H1 (cell line): ENCODE measurements around the gene OBSCN. TPM values are rescaled to one million over a fixed set of nuclear protein-coding genes. Genes with fewer than 3 reads are reported as not detected.
A peak's percentile ranks its signal among the peaks of the same experiment; 100 is the strongest.

Source experiments
- CTCF ChIA-PET: fragments of 300-600 bp; sonication (Branson Sonifier 250); formaldehyde crosslinking; loops from one replicate; lab custom pipeline; 2021; ENCODE audit not compliant: partially characterized antibody; lab: Charles Lee
- POLR2A ChIA-PET: fragments of 300-600 bp; sonication (Branson Sonifier 250); formaldehyde crosslinking; loops from one replicate; lab custom pipeline; 2021; ENCODE audit warnings: inconsistent platforms; ENCODE audit not compliant: partially characterized antibody; lab: Charles Lee
- DNase-seq, 2 experiments: peaks; one replicate each; pipeline versions ENCODE4 v3.0.0 to v3.0.0-alpha.2; 2010 to 2022; ENCODE audit warnings: low spot score in 2 of 2, low read depth in 1 of 2, mixed read lengths in 1 of 2
- FAIRE-seq: peaks from 2 replicates; lab custom pipeline; 2011; peaks lifted over from hg19 to GRCh38; lab: Jason Lieb, UNC
- H2AFZ ChIP-seq: 2 replicates; pipeline ENCODE4 v1.8.1; 2012; ENCODE audit warnings: low read length, inconsistent platforms
- H2AK5ac ChIP-seq: 2 replicates; pipeline ENCODE4 v1.6.1; 2013; ENCODE audit warnings: low read depth, low read length
- H2BK120ac ChIP-seq: replicated peaks from 2 replicates; pipeline ENCODE3; 2013; ENCODE audit warnings: low read depth, low read length, inconsistent platforms
- H2BK12ac ChIP-seq: 2 replicates; pipeline ENCODE4 v1.6.1; 2013; ENCODE audit warnings: low read depth, low read length
- H2BK15ac ChIP-seq: 2 replicates; pipeline ENCODE4 v1.6.1; 2013; ENCODE audit warnings: low read length
- H2BK20ac ChIP-seq: 2 replicates; pipeline ENCODE4 v1.6.1; 2013; ENCODE audit warnings: low read length
- H2BK5ac ChIP-seq: 2 replicates; pipeline ENCODE4 v1.6.1; 2013; ENCODE audit warnings: low read depth, low read length
- H3K14ac ChIP-seq: 2 replicates; pipeline ENCODE4 v1.6.1; 2013; ENCODE audit warnings: inconsistent platforms; ENCODE audit not compliant: insufficient read length
- H3K18ac ChIP-seq: 2 replicates; pipeline ENCODE4 v1.6.1; 2013; ENCODE audit warnings: low read length; ENCODE audit errors: extremely low read depth
- H3K23ac ChIP-seq: 2 replicates; pipeline ENCODE4 v1.6.1; 2013; ENCODE audit warnings: inconsistent platforms; ENCODE audit not compliant: insufficient read length
- H3K23me2 ChIP-seq: 2 replicates; pipeline ENCODE4 v1.6.1; 2013; ENCODE audit warnings: low read depth, low read length
- H3K27ac ChIP-seq: 2 replicates; pipeline ENCODE4 v1.6.1; 2011; ENCODE audit warnings: low read depth, low read length, inconsistent platforms
- H3K27me3 ChIP-seq, 4 experiments: replicated peaks in 1 of 4; 1 replicate in 1 of 4; 2 replicates in 3 of 4; pipeline versions ENCODE4 v1.6.1 to v1.8.1; 2011 to 2013; ENCODE audit warnings: low read length in 3 of 4, mild to moderate bottlenecking in 3 of 4, inconsistent platforms in 2 of 4, mixed read lengths in 2 of 4, moderate library complexity in 1 of 4; ENCODE audit not compliant: control insufficient read depth in 3 of 4, insufficient read depth in 3 of 4; ENCODE audit errors: extremely low read depth in 1 of 4
- H3K36me3 ChIP-seq, 4 experiments: 2 replicates each; pipeline versions ENCODE4 v1.6.1 to v1.8.1; 2011 to 2013; ENCODE audit warnings: mild to moderate bottlenecking in 4 of 4, low read length in 3 of 4, moderate library complexity in 2 of 4, control low read depth in 1 of 4, inconsistent platforms in 1 of 4; ENCODE audit not compliant: insufficient read depth in 4 of 4, control insufficient read depth in 2 of 4
- H3K4ac ChIP-seq: replicated peaks from 2 replicates; pipeline ENCODE3; 2013; ENCODE audit warnings: low read length, low read depth, mixed read lengths, inconsistent platforms; ENCODE audit not compliant: insufficient read length
- H3K4me1 ChIP-seq, 4 experiments: replicated peaks in 1 of 4; 1 replicate in 1 of 4; 2 replicates in 3 of 4; pipeline versions ENCODE4 v1.6.1 to v1.8.1; 2011 to 2013; ENCODE audit warnings: low read length in 3 of 4, inconsistent platforms in 2 of 4, mixed read lengths in 1 of 4; ENCODE audit not compliant: insufficient read depth in 4 of 4, control insufficient read depth in 3 of 4
- H3K4me2 ChIP-seq, 2 experiments: 2 replicates each; pipeline versions ENCODE4 v1.6.1 to v1.8.1; 2011 to 2013; ENCODE audit warnings: low read depth in 2 of 2, low read length in 2 of 2, control low read depth in 1 of 2, inconsistent platforms in 1 of 2, mild to moderate bottlenecking in 1 of 2; ENCODE audit not compliant: insufficient read depth in 1 of 2
- H3K4me3 ChIP-seq, 4 experiments: fragments of 200-600, 300-600 bp in 1 of 4; sonication (generic), shearing (Covaris generic), sonication (Bioruptor Twin) in 1 of 4; 2 replicates each; pipeline versions ENCODE4 v1.5.1 to v1.8.1; 2011 to 2016; ENCODE audit warnings: low read length in 4 of 4, low read depth in 3 of 4, control low read depth in 2 of 4, inconsistent platforms in 2 of 4, mild to moderate bottlenecking in 2 of 4, mixed read lengths in 1 of 4, moderate library complexity in 1 of 4; ENCODE audit not compliant: insufficient read depth in 2 of 4; ENCODE audit errors: extremely low read depth in 1 of 4
- H3K56ac ChIP-seq: replicated peaks from 2 replicates; pipeline ENCODE3; 2013; ENCODE audit warnings: low read depth, mild to moderate bottlenecking, mixed read lengths, low read length, inconsistent platforms; ENCODE audit not compliant: insufficient read length
- H3K79me1 ChIP-seq: 2 replicates; pipeline ENCODE4 v1.6.1; 2013; ENCODE audit warnings: low read depth, low read length, control low read depth
- H3K79me2 ChIP-seq, 2 experiments: 2 replicates each; pipeline versions ENCODE4 v1.6.1 to v1.8.1; 2012 to 2013; ENCODE audit warnings: low read length in 2 of 2, mild to moderate bottlenecking in 2 of 2, inconsistent platforms in 1 of 2; ENCODE audit not compliant: insufficient read depth in 2 of 2, control insufficient read depth in 1 of 2
- H3K9ac ChIP-seq, 4 experiments: replicated peaks in 1 of 4; 1 replicate in 1 of 4; 2 replicates in 3 of 4; pipeline versions ENCODE4 v1.6.1 to v1.8.1; 2011 to 2013; ENCODE audit warnings: low read depth in 3 of 4, low read length in 3 of 4, control low read depth in 2 of 4, mild to moderate bottlenecking in 2 of 4, moderate library complexity in 2 of 4, inconsistent platforms in 1 of 4; ENCODE audit errors: extremely low read depth in 1 of 4
- H3K9me3 ChIP-seq, 2 experiments: 2 replicates each; pipeline versions ENCODE4 v1.6.1 to v1.8.1; 2012 to 2013; ENCODE audit warnings: mild to moderate bottlenecking in 2 of 2, moderate library complexity in 2 of 2, control low read depth in 1 of 2, inconsistent platforms in 1 of 2, low read depth in 1 of 2, low read length in 1 of 2, mixed read lengths in 1 of 2; ENCODE audit not compliant: insufficient read depth in 2 of 2
- H4K20me1 ChIP-seq, 2 experiments: replicated peaks in 1 of 2; 2 replicates each; pipeline versions ENCODE3 to v1.8.1; 2011 to 2013; ENCODE audit warnings: inconsistent platforms in 2 of 2, low read length in 2 of 2, mild to moderate bottlenecking in 1 of 2; ENCODE audit not compliant: insufficient read depth in 2 of 2, control insufficient read depth in 1 of 2
- H4K5ac ChIP-seq: 2 replicates; pipeline ENCODE4 v1.6.1; 2013; ENCODE audit warnings: low read length, low read depth, mixed read lengths, inconsistent platforms; ENCODE audit not compliant: insufficient read length
- H4K8ac ChIP-seq: 2 replicates; pipeline ENCODE4 v1.8.0; 2013; ENCODE audit warnings: mild to moderate bottlenecking, moderate library complexity, low read length, inconsistent platforms; ENCODE audit not compliant: insufficient read depth; ENCODE audit errors: extremely low read depth
- H4K91ac ChIP-seq: replicated peaks from 2 replicates; pipeline ENCODE3; 2013; ENCODE audit warnings: low read length, mixed read lengths, inconsistent platforms; ENCODE audit not compliant: insufficient read length
- POLR2A ChIP-seq, 2 experiments: IDR thresholded peaks; 1 replicate in 1 of 2; 2 replicates in 1 of 2; pipeline ENCODE4 v1.6.1; 2011; ENCODE audit warnings: low read depth in 2 of 2, low read length in 2 of 2, mild to moderate bottlenecking in 2 of 2; ENCODE audit errors: control extremely low read depth in 1 of 2
- WGBS, 2 experiments: shearing (Covaris generic) in 1 of 2; methylation state at CpG; one replicate each; pipeline versions ENCODE4 v1.1.6 to v1.1.7; 2013 to 2015; ENCODE audit warnings: low lambda C conversion rate in 2 of 2, mixed read lengths in 2 of 2, inconsistent platforms in 1 of 2, low coverage in 1 of 2, missing lambda C conversion rate in 1 of 2; ENCODE audit not compliant: insufficient replicate concordance in 2 of 2, insufficient coverage in 1 of 2, insufficient read length in 1 of 2; ENCODE audit errors: extremely low coverage in 1 of 2, missing lambda C conversion rate in 1 of 2; 5-methylcytosine and 5-hydroxymethylcytosine counted together
- polyA plus RNA-seq, 7 experiments: library from polyadenylated mRNA; depleted of rRNA in 3 of 7; stranded (reverse) in 5 of 7; unstranded in 2 of 7; fragments of >200 nt in 5 of 7; fragments of 200-250 nt in 2 of 7; gene quantifications; 1 replicate in 5 of 7; 2 replicates in 1 of 7; 4 replicates in 1 of 7; pipeline versions ENCODE4 v1.2.1 to v1.2.3, GENCODE V29; 2011 to 2013; ENCODE audit warnings: missing spikeins in 2 of 7, mixed read lengths in 2 of 7
- total RNA-seq: library from RNA; stranded (reverse); fragmentation: NEBNext Ultra II Directional; extraction: Animal tissue kit (Norgen Biotek cat#: 25700); gene quantifications from 2 replicates; pipeline ENCODE4 v1.2.1, GENCODE V29; 2021

Gene OBSCN
- total and polyA plus RNA-seq, 2 of the 8 experiments (the other 6 are each of a cell fraction or from before 2014, with no cell fraction given): 7.5 to 28.4 TPM

DNA sequence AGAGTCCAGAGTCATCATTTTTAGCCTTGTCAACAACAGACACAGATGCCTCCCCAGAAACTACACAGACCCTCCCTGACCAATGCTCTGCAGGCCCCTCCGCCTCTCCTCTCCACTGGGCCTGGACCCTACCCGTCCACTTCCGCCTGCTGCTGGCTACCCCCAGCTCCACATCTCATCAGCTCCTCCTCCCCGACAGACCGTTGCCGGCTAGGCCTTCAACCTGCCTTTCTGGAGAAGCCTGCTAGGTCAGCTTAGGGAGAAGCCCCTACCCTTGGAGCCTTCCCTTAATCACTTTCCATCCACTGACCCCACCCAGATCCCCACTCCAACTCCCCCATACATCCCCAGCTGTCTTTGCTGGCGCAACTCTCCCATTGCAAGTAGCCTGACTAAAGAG, 207.4 kb downstream of the OBSCN start:
- no peak overlapping the region for H2BK5ac ChIP-seq
- no peak overlapping the region for H3K18ac ChIP-seq
- H4K91ac ChIP-seq: no peak overlapping the region
- H3K56ac ChIP-seq: no peak overlapping the region
- H2BK120ac ChIP-seq: no peak overlapping the region
- no peak overlapping the region for H2BK15ac ChIP-seq
- H3K27me3 ChIP-seq: peaks cover 1 to 54% (median 34%) of the 10 kb centered on the region in 4 experiments
- no peaks in the 10 kb centered on the region; the same call in 1 of the 2 replicates for H3K79me1 ChIP-seq
- peak overlapping the region in 2 of 4 experiments; percentile 58 to 60; a peak in 1 of 8 replicates for H3K4me3 ChIP-seq
- no peak overlapping the region for H2AK5ac ChIP-seq
- H3K79me2 ChIP-seq: no peaks in the 10 kb centered on the region
- no peak overlapping the region for H3K14ac ChIP-seq
- H3K4me1 ChIP-seq: peaks cover 2 to 9% (median 6%) of the 10 kb centered on the region in 4 experiments
- ChIA-PET POLR2A (interaction anchor here (0.7 to 4.1 kb wide), 8 partner anchors 9 to 317 kb away, joined by 3 to 22 read pairs (median 3); partner anchors contain the start of gene TRIM11), CTCF (interaction anchor here (0.8 to 1.8 kb wide), 9 partner anchors 10 to 58 kb away, joined by 3 to 8 read pairs (median 4); a partner anchor contains a TSS)
- DNase-seq (no peak), FAIRE-seq (no peak)
- no peak overlapping the region for H4K5ac ChIP-seq
- no peak overlapping the region for H3K4ac ChIP-seq
- H4K20me1 ChIP-seq: peaks cover 8 to 19% of the 10 kb centered on the region in 2 experiments
- H2BK12ac ChIP-seq: no peak overlapping the region
- no peaks in the 10 kb centered on the region for H3K9me3 ChIP-seq
- no peak overlapping the region for H4K8ac ChIP-seq
- peak overlapping the region in 1 of 2 experiments; percentile 85; a peak in 1 of 4 replicates for H3K4me2 ChIP-seq
- no peak overlapping the region for H3K23ac ChIP-seq
- H2BK20ac ChIP-seq: no peak overlapping the region
- no peaks in the 10 kb centered on the region for H3K36me3 ChIP-seq
- no peak overlapping the region for H3K9ac ChIP-seq
- no peak for TF ChIP-seq POLR2A (IDR thresholded peaks at IDR 0.05; ENCODE audit: control extremely low read depth in 1 of 2, low read depth in 2 of 2, low read length in 2 of 2)
- TF ChIP-seq, all 59 proteins: peak for 0
- H3K27ac ChIP-seq: no peak overlapping the region
- H2AFZ ChIP-seq: no peak overlapping the region
- H3K23me2 ChIP-seq: peaks cover 8% of the 10 kb centered on the region
- WGBS, 2 experiments: 85% methylated on average over 7 of the region's 7 CpGs; no CpG with 5 or more reads in 1 of the 2 experiments
